ENCODE results near the gene FYN.

DNA sequence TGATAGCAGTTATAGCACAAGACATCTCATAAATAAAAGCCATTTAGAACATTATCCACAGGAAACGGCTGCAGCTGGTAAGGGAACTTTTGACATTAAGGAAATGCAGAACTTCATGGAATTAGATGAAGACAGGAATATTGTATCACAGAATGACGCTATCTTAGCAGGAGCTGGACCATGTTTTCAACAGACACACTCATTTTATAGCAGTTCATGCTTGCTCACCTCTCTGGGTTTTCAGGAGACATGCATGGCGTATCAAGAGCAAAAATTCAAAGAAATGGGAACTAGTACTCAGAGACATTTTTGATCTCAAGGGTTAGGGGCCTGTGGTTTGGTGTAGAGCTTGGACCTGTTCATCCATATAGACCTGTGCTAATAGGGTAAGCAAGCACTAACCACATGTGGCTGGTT is 125.0 kb downstream of the FYN start:
- TF ChIP-seq, protein P1, sequence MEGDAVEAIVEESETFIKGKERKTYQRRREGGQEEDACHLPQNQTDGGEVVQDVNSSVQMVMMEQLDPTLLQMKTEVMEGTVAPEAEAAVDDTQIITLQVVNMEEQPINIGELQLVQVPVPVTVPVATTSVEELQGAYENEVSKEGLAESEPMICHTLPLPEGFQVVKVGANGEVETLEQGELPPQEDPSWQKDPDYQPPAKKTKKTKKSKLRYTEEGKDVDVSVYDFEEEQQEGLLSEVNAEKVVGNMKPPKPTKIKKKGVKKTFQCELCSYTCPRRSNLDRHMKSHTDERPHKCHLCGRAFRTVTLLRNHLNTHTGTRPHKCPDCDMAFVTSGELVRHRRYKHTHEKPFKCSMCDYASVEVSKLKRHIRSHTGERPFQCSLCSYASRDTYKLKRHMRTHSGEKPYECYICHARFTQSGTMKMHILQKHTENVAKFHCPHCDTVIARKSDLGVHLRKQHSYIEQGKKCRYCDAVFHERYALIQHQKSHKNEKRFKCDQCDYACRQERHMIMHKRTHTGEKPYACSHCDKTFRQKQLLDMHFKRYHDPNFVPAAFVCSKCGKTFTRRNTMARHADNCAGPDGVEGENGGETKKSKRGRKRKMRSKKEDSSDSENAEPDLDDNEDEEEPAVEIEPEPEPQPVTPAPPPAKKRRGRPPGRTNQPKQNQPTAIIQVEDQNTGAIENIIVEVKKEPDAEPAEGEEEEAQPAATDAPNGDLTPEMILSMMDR (conservative IDR thresholded peaks at IDR 0.05; ENCODE audit: low read depth, low read length) = no peak
- TF ChIP-seq EZH2 (IDR thresholded peaks at IDR 0.05; ENCODE audit: borderline replicate concordance, low read depth, low read length, poor library complexity, severe bottlenecking) = no peak
